DND-41 (cell line): ENCODE results near the gene ADAMTSL3.

Experiments used
- ATAC-seq: fragments of 200-7000 bp; cut with Tn5 transposase; 3 replicates; pipeline ENCODE4 v1.9.1; 2021; ENCODE audit warnings: low read depth; ENCODE audit not compliant: insufficient read depth
- DNase-seq: peaks from one replicate; pipeline ENCODE4 v3.0.0-alpha.2; 2020
- H2AFZ ChIP-seq: 2 replicates; pipeline ENCODE4 v1.6.0; 2012; ENCODE audit warnings: low read depth, low read length
- H3K27ac ChIP-seq: 2 replicates; pipeline ENCODE4 v1.5.1; 2012; ENCODE audit warnings: low read length, inconsistent platforms
- H3K27me3 ChIP-seq: fragments of 200-600 bp; sonication (generic); 2 replicates; pipeline ENCODE4 v1.6.0; 2012; ENCODE audit warnings: low read length, mild to moderate bottlenecking, inconsistent platforms; ENCODE audit not compliant: insufficient read depth, poor library complexity
- H3K36me3 ChIP-seq: 2 replicates; pipeline ENCODE4 v1.5.1; 2012; ENCODE audit warnings: low read length, inconsistent platforms; ENCODE audit not compliant: insufficient read depth
- H3K4me1 ChIP-seq: 2 replicates; pipeline ENCODE4 v1.5.1; 2012; ENCODE audit warnings: mild to moderate bottlenecking, low read length; ENCODE audit not compliant: insufficient read depth
- H3K4me2 ChIP-seq: 2 replicates; pipeline ENCODE4 v1.6.0; 2012; ENCODE audit warnings: mild to moderate bottlenecking, moderate library complexity, low read length, inconsistent platforms; ENCODE audit not compliant: insufficient read depth
- H3K4me3 ChIP-seq, 2 experiments: fragments of 200-600 bp in 1 of 2; shearing (Covaris generic) in 1 of 2; 2 replicates each; pipeline ENCODE4 v1.5.1; 2012 to 2016; ENCODE audit warnings: inconsistent platforms in 2 of 2, low read length in 2 of 2, mild to moderate bottlenecking in 2 of 2, low read depth in 1 of 2, moderate library complexity in 1 of 2
- H3K79me2 ChIP-seq: 2 replicates; pipeline ENCODE4 v1.6.0; 2012; ENCODE audit warnings: low read length, inconsistent platforms; ENCODE audit not compliant: insufficient read depth
- H3K9ac ChIP-seq: 2 replicates; pipeline ENCODE4 v1.6.0; 2012; ENCODE audit warnings: low read depth, mild to moderate bottlenecking, inconsistent platforms, low read length, moderate library complexity
- H3K9me3 ChIP-seq: 2 replicates; pipeline ENCODE4 v1.5.1; 2012; ENCODE audit warnings: low read length, moderate library complexity, mild to moderate bottlenecking, inconsistent platforms; ENCODE audit not compliant: insufficient read depth, severe bottlenecking
- H4K20me1 ChIP-seq: 2 replicates; pipeline ENCODE4 v1.6.0; 2012; ENCODE audit warnings: low read length; ENCODE audit not compliant: insufficient read depth
- EZH2 ChIP-seq: IDR thresholded peaks from 3 replicates; pipeline ENCODE4 v1.6.1; 2012; ENCODE audit warnings: borderline replicate concordance, low read depth, mild to moderate bottlenecking, moderate library complexity, low read length, inconsistent platforms; ENCODE audit not compliant: severe bottlenecking
- TF ChIP-seq, protein P1 (sequence below): IDR thresholded peaks from 2 replicates; pipeline ENCODE4 v1.5.1; 2012; ENCODE audit warnings: borderline replicate concordance, low read length, moderate library complexity, mild to moderate bottlenecking; ENCODE audit not compliant: poor library complexity, severe bottlenecking; ENCODE audit errors: extremely low read depth

The ADAMTSL3 gene

DNA sequence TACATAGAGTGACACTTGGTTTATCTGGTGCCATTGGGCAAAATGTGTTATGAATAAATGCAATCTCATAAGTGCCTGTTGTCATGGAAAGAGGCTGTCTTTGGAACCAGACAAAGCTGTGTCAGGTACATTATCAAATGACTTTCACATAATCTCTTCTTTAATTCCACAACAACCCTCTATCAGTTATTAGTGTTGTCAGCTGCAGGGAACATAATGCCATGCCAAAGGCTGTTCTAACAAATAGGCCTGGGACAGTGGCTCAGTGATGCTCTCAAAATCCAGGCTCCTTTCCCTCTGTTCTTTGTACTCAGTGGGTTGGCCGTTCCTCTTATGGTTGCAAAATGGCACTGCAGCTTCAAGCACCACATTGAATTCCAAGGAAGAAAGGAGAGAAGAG, 91.8 kb downstream of the ADAMTSL3 start:
- H3K79me2 ChIP-seq: no peaks in the 10 kb centered on the region
- no peaks in the 10 kb centered on the region for H4K20me1 ChIP-seq
- no peaks in the 10 kb centered on the region for H3K36me3 ChIP-seq
- no peaks in the 10 kb centered on the region for H3K27me3 ChIP-seq
- no peak overlapping the region for H3K4me3 ChIP-seq
- no peak for DNase-seq
- ATAC-seq: no peak
- H3K9me3 ChIP-seq: no peaks in the 10 kb centered on the region
- no peak overlapping the region for H3K27ac ChIP-seq
- no peaks in the 10 kb centered on the region for H3K4me1 ChIP-seq
- TF ChIP-seq, protein P1, sequence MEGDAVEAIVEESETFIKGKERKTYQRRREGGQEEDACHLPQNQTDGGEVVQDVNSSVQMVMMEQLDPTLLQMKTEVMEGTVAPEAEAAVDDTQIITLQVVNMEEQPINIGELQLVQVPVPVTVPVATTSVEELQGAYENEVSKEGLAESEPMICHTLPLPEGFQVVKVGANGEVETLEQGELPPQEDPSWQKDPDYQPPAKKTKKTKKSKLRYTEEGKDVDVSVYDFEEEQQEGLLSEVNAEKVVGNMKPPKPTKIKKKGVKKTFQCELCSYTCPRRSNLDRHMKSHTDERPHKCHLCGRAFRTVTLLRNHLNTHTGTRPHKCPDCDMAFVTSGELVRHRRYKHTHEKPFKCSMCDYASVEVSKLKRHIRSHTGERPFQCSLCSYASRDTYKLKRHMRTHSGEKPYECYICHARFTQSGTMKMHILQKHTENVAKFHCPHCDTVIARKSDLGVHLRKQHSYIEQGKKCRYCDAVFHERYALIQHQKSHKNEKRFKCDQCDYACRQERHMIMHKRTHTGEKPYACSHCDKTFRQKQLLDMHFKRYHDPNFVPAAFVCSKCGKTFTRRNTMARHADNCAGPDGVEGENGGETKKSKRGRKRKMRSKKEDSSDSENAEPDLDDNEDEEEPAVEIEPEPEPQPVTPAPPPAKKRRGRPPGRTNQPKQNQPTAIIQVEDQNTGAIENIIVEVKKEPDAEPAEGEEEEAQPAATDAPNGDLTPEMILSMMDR: no peak
- no peak for TF ChIP-seq EZH2
- no peak overlapping the region for H3K4me2 ChIP-seq
- no peak overlapping the region for H3K9ac ChIP-seq
- H2AFZ ChIP-seq: no peak overlapping the region

DNA sequence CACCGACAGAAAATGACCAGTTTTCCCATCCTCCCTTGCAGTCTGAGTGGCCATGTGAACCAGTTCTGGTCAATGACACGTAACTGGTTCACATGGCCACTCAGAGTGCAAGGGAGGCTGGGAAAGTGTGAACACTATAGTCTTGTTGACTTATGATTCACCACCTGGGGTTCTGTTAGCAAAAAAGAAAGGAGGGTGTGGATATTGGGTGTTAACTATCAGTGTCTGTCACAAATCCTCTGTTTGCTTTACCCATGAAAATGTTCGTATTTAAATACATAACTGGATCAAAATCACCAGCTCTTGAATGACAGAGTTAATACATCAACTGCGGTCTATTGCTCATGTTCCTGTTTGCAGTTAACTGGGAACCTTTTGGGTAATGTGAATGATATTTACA, 92.3 kb downstream of the ADAMTSL3 start:
- no peak for ATAC-seq
- no peak for DNase-seq
- Histone ChIP-seq H3K27me3 (no peaks in the 10 kb centered on the region), H3K36me3 (no peaks in the 10 kb centered on the region), H3K9ac (no peak overlapping the region), H3K27ac (no peak overlapping the region), H3K4me2 (no peak overlapping the region), H3K4me3 (no peak overlapping the region), H3K79me2 (no peaks in the 10 kb centered on the region), H3K9me3 (no peaks in the 10 kb centered on the region), H3K4me1 (no peaks in the 10 kb centered on the region), H2AFZ (no peak overlapping the region), H4K20me1 (no peaks in the 10 kb centered on the region)
- TF ChIP-seq EZH2: no peak
- TF ChIP-seq, protein P1: no peak

DNA sequence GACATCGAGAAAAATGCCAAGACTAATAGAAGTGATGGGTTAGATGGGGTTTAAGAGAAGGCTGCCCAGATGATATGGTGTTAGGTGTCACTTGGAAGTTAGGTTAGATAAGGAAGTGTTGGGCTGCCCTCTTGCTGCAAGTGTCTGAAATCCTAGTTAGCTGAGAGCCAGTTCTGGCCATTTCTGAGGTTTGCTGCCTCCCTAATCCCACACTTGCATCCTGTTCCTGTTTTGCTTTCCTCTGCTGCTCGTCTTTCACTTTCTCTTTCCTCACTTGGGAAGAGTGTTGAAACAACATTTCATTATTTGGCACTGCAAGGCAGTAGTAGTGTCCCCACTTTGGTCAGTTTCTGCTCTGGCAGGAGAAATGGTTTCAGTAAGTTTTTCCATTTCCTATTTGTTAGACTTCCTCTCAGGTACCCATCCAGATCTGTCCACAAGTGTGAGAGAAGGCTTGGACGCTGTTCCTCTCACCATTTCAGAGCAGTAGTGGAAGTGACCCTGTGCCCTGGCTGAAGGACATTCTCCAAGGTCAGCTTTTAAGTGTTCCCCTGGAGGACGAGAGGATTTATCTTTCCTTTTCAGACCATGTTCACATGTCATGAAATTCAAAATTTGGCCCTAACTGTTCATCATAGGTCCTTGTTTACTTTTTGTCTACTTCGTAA, 93.3 kb downstream of the ADAMTSL3 start:
- no peak overlapping the region for H3K4me3 ChIP-seq
- H4K20me1 ChIP-seq: no peaks in the 10 kb centered on the region
- ATAC-seq (no peak), DNase-seq (no peak)
- H3K4me2 ChIP-seq: no peak overlapping the region; the same call in 1 of the 2 replicates
- no peaks in the 10 kb centered on the region for H3K36me3 ChIP-seq
- H3K4me1 ChIP-seq: no peaks in the 10 kb centered on the region
- no peak for TF ChIP-seq EZH2
- TF ChIP-seq, protein P1: peak; percentile 20
- no peaks in the 10 kb centered on the region for H3K27me3 ChIP-seq
- no peak overlapping the region for H2AFZ ChIP-seq
- H3K9ac ChIP-seq: no peak overlapping the region
- H3K9me3 ChIP-seq: no peaks in the 10 kb centered on the region
- H3K79me2 ChIP-seq: no peaks in the 10 kb centered on the region
- H3K27ac ChIP-seq: no peak overlapping the region

DNA sequence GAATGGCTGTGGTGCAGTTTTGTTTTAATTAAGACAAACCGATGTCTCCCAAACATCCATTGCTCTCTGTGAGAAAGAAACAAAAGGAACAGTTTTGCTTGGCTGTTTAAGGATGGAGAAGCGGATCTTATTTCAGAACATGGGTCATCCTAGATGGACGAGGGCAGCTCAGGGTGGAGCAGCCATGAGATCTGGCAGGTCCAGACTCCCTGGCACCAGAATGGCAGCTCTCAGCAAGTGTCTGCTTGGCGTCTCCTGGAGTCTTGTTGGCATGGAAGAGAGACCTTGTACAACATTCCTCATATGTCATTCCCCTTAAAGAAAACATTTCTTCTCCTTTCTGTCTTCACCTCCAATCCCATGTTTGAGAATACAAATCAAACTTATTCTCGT, 93.8 kb downstream of the ADAMTSL3 start:
- Histone ChIP-seq H3K27ac (no peak overlapping the region), H3K9me3 (no peaks in the 10 kb centered on the region), H3K79me2 (no peaks in the 10 kb centered on the region), H3K27me3 (no peaks in the 10 kb centered on the region), H2AFZ (no peak overlapping the region), H3K9ac (no peak overlapping the region), H4K20me1 (no peaks in the 10 kb centered on the region), H3K4me3 (no peak overlapping the region), H3K4me1 (no peaks in the 10 kb centered on the region), H3K4me2 (no peak overlapping the region), H3K36me3 (no peaks in the 10 kb centered on the region)
- no peak for DNase-seq
- TF ChIP-seq, protein P1: no peak
- no peak for TF ChIP-seq EZH2
- no peak for ATAC-seq
